HG03565 (cell line): ENCODE results near the gene PAX1.

Source experiments
- ATAC-seq: cut with Tn5 transposase; IDR thresholded peaks from one replicate; pipeline ENCODE4 v1.9.1; 2021; ENCODE audit warnings: mild to moderate bottlenecking, moderate library complexity; ENCODE audit not compliant: unreplicated experiment

Gene PAX1

GRCh38 chr20:21702553-21703470, 2.7 kb upstream of the PAX1 start:
- ATAC-seq = no peak

- no peak for ATAC-seq
Observed at GRCh38 chr20:21703717-21704407, 1.6 kb upstream of the PAX1 start.

- no peak for ATAC-seq
Observed at GRCh38 chr20:21704408-21705385, 767 bp upstream of the PAX1 start.

GRCh38 chr20:21706261-21707195, 1.1 kb downstream of the PAX1 start:
- ATAC-seq = no peak

GRCh38 chr20:21707267-21707666, 1.8 kb downstream of the PAX1 start:
- ATAC-seq = no peak

GRCh38 chr20:21707999-21708737, 2.7 kb downstream of the PAX1 start:
- ATAC-seq = no peak

GRCh38 chr20:21708738-21709534, 3.5 kb downstream of the PAX1 start:
- no peak for ATAC-seq

- no peak for ATAC-seq
Observed at GRCh38 chr20:21709535-21709904, 4.1 kb downstream of the PAX1 start.

- no peak for ATAC-seq
Observed at GRCh38 chr20:21710341-21710740, 4.9 kb downstream of the PAX1 start.

- no peak for ATAC-seq
Observed at GRCh38 chr20:21710863-21711431, 5.5 kb downstream of the PAX1 start.

GRCh38 chr20:21712443-21713059, 7.1 kb downstream of the PAX1 start:
- no peak for ATAC-seq

- ATAC-seq = no peak
Observed at GRCh38 chr20:21713470-21713869, 8.0 kb downstream of the PAX1 start.

- ATAC-seq = no peak
Observed at GRCh38 chr20:21713901-21714296, 8.4 kb downstream of the PAX1 start.

- ATAC-seq = no peak
Observed at GRCh38 chr20:21714297-21715192, 9.1 kb downstream of the PAX1 start.

GRCh38 chr20:21715193-21715881, 9.9 kb downstream of the PAX1 start:
- ATAC-seq = no peak

GRCh38 chr20:21719592-21720214, 14.2 kb downstream of the PAX1 start:
- peak; percentile 59 for ATAC-seq
